ENCODE results near the gene SLC4A2.

Gene SLC4A2

DNA sequence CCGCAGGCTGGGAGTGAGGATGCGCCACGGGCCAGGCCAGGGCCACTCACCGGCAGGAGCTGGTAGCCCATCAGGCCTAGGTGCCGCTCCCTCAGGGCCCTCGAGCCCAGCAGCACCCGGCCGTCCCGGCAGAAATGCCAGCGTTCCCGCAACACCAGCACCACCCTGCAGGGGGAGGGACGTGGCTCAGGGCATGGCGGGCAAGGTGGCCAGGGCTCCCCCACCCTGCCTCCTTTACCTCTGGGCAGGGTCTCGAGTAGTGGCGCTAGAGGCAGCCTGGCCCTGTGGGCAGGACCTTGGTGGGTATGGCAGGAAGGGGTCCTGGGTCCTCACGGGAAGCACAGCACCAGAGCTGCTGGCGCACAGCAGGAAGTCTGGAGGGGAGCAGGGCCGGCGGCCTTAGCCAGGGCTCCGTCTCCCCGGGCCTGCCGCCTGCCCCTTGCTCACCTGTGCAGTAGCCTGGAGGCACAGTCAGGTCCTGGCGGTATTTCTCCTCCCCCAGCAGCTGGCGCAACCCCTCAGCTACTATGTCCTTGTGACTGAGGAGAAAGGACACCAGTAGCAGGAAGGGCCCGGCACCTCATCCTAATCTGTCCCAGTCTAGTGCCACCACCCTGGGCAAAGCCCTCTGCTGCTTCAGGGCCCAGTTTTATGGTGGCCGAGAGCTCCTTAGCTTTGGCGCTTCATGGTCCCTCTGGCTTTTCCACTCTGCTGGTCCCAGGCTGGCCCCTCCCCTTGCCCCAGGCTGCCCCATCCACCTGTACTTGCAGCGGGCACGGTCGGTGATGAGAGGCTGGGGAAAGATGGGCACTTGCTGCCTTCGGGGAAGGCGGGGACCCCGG lies 17.7 kb downstream of the SLC4A2 start:
- no peak for DNase-seq (ENCODE audit: extremely low read depth in 1 of 2, low read depth in 1 of 2)

- DNase-seq (ENCODE audit: extremely low read depth in 1 of 2, low read depth in 1 of 2): no peak
Measured at GRCh38 chr7:151077705-151078232, 18.4 kb downstream of the SLC4A2 start.

GRCh38 chr7:151078233-151079040 lies 19.0 kb downstream of the SLC4A2 start:
- no peak for DNase-seq (ENCODE audit: extremely low read depth in 1 of 2, low read depth in 1 of 2)

DNA sequence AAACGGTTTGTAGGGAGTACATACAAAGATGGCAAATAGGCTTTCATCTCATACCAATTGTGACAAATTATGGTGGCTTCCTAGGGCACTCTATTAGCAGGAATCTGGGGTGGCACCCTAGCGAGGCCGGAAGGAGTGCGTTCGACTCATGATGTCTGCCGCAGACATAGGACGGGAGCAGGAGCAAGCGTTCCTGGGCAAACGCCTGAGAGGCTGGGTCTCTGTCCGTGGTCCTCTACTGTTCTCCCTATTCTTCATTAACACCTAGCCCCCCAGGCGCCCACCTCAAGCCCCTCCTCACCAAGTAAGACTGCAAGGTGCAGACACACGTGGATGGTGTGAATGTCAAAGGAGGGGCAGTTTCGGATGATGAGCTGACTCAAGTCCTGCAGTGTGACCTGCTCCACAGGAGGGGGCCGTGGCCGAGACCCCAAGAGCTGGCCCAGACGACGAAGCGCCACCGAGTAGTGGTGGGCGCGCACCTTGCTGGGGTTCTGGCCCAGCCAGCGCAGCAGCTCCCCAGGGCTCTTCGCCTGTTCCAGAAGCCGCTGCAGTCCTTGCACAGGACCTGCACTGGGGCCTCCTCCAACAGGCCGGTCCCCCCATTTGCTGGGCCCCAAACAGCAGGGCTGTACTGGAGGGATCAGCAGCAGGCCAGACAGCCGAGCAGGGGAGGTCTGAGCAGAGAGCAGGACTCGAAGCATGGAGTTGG lies 20.0 kb downstream of the SLC4A2 start:
- DNase-seq (ENCODE audit: extremely low read depth in 1 of 2, low read depth in 1 of 2): no peak

GRCh38 chr7:151080067-151080521 lies 20.7 kb downstream of the SLC4A2 start:
- DNase-seq (ENCODE audit: extremely low read depth in 1 of 2, low read depth in 1 of 2): no peak

DNA sequence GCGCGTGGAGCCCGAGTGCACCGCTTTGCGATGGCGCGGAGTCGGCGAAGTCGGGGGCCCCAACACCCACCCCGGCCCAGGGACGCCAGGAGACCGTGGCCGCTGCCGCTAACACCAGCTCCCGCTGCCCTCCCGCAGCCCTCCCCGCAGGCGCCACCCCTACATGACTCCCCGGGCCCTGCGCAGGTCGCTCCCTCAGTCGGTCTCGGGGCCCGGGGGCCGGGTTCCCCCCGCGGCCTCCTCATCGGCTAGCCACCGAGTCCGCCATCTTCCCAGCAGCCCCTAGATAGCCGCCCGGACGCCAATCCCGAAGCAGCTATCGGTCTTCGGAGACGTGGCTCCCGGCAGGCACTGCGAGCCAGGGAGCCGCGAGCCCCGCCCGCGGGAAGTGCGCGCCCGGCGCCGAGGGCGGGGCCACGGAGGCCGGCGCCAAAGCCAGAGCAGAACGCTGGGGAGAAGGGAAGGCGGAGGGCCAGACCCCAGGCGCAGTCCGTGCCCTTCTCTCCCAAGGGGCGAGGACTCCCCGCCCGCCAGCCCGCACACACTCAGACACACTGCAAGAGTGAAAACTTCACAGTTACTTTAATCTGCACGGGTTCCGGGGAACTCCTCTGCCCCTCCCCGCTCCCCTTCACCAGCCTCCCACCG lies 21.3 kb downstream of the SLC4A2 start, which contains the start of gene FASTK:
Gene FASTK (minus strand): TSS at position 288 of the 648 bp plus-strand sequence. CDS start 43 bp downstream, at position 245.
- peak; percentile 64 to 78 for DNase-seq (ENCODE audit: extremely low read depth in 1 of 2, low read depth in 1 of 2)

DNA sequence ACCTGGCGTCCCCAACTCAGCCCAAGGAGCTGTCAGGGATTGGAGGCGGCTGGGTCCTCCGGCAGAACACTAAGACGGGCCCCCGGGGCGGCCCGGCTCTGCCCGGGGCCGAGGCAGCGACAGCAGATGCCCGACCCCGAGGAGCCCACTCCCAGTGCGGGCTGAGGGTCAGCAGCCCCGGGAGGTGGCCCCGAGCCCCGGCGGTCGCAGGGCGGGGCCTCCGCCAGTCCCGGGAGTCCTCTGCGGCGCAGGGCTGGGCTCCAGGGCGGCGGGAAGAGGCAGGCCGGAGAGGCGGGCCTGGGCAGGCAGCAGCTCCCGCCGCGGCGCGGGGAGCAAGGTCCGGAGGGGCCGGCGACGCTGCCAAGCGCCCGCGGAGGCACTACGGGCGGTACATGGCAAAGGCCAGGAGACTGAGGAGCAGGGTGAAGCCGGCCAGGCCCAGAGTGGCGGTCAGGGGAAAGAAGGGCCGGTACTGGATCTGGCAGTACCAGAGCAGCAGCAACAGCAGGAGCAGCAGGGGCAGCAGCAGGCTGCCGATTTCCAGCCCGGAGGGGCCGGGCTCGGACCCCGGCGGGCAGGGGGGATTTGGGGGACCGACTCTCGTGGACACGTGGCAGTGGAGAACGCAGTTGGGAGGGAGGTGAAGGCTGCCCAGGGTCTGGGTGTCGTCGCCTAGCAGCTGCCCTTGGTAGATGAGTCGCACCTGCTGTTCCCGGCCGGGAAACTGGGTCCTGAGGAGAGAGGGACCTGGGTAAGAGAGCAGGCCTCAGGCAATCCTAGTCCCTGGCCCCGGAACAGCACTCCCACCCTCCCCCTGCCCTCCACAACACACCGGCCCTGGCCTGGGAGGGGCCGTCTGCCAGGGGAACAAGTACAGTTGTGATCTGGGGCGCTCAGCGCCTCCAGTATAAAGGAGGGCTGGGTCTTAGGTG lies 22.0 kb downstream of the SLC4A2 start:
- no peak for DNase-seq (ENCODE audit: extremely low read depth in 1 of 2, low read depth in 1 of 2)

- DNase-seq (ENCODE audit: extremely low read depth in 1 of 2, low read depth in 1 of 2): no peak
Measured at GRCh38 chr7:151082141-151083070, 23.0 kb downstream of the SLC4A2 start.

DNA sequence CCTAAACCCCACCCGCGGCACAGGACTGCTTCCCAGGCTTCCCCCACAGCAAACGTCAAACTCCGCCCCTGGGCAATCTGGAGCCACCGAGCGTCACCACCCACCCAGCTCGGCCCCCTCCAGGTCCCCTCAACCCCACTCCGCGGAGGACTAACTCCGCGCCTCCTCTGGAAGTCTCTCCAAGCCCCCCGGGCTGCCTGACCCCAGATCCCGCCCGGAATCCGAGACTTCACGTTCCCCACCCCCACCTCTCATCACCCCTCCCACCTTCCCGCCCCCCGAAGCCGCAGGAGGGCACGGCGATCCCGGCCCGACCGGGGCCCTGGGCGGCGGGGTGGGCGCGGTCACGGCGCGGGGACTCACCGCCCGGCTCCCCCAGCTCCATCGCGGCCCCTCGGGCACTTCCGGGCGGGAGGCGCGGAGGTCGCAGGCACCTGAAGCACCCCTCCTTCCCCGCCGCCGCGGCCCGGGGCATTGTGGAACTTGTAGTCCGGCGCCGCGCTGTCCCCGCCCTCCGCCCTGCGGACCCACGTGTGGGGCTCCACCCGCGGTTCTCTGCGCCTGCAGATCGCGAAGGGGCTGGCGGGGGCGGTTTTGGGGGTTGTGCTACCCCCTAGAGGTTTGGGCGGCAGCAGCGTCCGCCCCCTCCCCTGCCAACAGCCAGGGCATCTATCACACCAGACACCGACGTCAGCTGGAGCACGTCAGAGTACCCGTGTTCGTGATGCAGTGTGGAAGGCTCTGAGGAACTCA lies 23.9 kb downstream of the SLC4A2 start, which contains the start of gene TMUB1:
Gene TMUB1 (minus strand): TSS at position 423 of the 753 bp plus-strand sequence. CDS start 930 bp downstream, outside the sequence.
- peak; percentile 74 to 88 for DNase-seq (ENCODE audit: extremely low read depth in 1 of 2, low read depth in 1 of 2)

GRCh38 chr7:151083824-151084160 lies 24.4 kb downstream of the SLC4A2 start:
- DNase-seq (ENCODE audit: extremely low read depth in 1 of 2, low read depth in 1 of 2): no peak

DNA sequence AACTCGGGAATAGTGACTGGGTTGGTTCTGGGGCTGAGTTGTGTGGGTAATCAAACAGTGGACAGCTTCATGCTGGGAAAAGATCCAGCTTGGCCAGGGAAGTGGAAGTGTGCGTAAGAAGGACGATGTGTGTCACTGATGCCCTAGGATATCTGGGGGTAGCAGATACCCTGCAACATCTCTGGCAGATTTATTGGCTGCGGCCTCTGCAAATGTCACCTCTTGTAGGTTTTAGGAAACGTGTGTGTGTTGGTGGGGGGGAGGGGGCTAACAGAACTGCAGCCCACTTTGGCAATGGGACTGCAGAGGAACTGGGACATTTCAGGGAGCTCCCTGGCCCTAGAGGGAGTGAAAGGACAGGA lies 25.9 kb downstream of the SLC4A2 start:
- no peak for DNase-seq (ENCODE audit: extremely low read depth in 1 of 2, low read depth in 1 of 2)

GRCh38 chr7:151085691-151086620 lies 26.6 kb downstream of the SLC4A2 start, which contains the start of gene AGAP3:
AGAP3 (plus strand) TSS chr7:151086475; CDS start chr7:151086742, 267 bp downstream.
- DNase-seq (ENCODE audit: extremely low read depth in 1 of 2, low read depth in 1 of 2): peak in 1 of 2 donors; percentile 28

- no peak for DNase-seq (ENCODE audit: extremely low read depth in 1 of 2, low read depth in 1 of 2)
Measured at GRCh38 chr7:151086802-151087244, 27.4 kb downstream of the SLC4A2 start.

DNA sequence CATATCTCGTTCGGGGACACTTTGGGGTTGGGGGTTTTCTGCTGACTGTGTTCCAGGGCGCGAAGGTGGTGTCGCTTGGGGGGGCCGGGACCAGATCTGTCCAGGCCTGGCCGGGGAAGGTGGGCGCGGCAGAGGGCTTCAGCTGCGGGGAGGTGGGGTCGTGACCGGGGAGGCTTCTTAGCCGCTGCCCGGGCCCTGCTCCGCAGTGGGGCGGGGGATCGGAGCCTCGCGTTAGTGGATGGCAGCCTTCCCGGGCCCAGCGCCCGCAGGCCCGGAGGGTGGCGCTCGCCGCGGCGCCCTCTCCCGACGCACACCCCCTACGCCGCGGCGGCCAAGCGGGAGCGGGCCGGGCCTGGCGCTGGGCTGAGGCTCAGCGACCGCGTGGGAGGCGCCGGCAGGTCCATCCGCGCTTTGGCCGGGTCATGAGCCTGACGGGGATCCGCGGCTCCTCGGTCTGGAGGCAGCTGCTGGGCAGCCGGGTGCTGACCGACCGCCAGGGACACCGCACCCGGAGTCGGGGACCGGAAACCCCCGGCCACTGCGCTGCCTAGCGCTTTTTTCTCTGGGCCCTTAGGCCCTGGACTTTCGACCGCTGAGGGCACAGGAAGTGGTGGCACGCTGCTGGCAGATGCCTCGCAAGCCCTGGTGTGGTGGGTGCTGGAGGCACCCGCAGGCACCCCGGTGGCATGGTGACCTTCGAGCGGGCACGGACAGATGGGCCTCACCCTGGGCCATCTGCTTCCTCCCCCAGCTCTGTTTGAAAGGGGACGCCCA lies 28.0 kb downstream of the SLC4A2 start:
- DNase-seq (ENCODE audit: extremely low read depth in 1 of 2, low read depth in 1 of 2): no peak

Measured in activated CD8-positive, alpha-beta memory T cell treated with anti-CD3 and anti-CD28 coated beads for 1 hour (primary cell).